LNCAP (cell line): ENCODE results near the gene RNF144B.

ENCODE experiments used
- TF ChIP-seq, protein P1 (sequence below): fragments of 450-650 bp; IDR thresholded peaks from 2 replicates; pipeline ENCODE4 v1.5.1; 2017; ENCODE audit warnings: mild to moderate bottlenecking

The RNF144B gene

DNA sequence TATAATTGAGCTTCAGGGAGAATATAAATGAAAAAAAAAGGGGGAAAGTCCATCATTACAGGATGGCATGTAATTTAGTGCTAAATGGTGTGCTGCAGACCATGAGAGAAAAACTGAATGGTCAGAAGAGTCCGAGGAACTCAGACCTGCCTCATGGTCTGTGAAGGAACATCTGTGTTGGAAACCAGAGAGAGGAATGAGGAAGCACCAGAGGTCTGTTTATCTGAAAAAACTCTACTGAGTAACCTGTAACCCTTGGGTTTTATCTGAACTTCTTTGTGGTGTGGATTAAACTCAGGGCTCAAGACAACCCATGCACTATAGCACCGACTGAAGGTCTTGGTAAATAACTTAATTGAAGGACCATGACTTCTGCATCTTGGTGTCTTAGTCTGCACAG is 108.1 kb downstream of the RNF144B start:
- TF ChIP-seq, protein P1, sequence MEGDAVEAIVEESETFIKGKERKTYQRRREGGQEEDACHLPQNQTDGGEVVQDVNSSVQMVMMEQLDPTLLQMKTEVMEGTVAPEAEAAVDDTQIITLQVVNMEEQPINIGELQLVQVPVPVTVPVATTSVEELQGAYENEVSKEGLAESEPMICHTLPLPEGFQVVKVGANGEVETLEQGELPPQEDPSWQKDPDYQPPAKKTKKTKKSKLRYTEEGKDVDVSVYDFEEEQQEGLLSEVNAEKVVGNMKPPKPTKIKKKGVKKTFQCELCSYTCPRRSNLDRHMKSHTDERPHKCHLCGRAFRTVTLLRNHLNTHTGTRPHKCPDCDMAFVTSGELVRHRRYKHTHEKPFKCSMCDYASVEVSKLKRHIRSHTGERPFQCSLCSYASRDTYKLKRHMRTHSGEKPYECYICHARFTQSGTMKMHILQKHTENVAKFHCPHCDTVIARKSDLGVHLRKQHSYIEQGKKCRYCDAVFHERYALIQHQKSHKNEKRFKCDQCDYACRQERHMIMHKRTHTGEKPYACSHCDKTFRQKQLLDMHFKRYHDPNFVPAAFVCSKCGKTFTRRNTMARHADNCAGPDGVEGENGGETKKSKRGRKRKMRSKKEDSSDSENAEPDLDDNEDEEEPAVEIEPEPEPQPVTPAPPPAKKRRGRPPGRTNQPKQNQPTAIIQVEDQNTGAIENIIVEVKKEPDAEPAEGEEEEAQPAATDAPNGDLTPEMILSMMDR: no peak

DNA sequence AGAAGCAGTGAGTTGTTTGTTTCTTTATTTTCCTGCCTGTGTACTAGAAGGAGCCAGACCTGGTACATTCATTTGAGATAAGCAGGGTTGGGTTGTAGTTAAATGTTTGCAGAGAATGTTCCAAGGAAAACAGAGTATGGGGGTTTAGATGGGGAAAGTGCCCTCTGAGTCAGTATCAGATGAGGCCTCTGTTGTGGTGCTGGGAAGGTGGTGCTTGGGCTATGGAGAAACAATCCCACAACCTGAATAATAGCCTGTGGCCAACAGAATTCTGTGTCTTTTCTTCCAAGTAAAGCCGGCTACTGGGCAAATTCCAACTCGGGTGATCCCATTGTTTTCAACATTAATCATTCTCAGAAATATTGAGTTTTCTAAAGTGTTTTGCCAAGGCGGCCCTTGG is 109.3 kb downstream of the RNF144B start:
- TF ChIP-seq, protein P1: no peak

DNA sequence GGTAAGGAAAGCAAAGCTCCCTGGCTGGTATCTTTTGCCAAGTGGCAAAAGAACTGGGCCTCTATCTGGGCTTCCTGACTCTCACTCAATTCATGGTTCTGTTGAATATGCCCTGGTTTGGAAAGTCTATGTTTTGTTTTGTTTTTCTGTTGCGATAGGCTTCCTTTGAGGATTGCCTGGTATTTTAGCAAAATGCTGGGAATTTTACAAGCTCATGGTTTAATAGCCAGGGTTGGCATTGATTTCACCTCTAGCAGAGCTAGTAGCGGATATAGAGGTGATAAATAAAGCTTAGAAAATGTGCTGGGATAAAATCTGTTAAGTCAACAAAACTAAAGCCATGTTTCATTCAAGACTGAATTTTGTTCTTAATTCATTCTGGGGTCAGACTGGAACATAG is 109.9 kb downstream of the RNF144B start:
- TF ChIP-seq, protein P1: no peak

DNA sequence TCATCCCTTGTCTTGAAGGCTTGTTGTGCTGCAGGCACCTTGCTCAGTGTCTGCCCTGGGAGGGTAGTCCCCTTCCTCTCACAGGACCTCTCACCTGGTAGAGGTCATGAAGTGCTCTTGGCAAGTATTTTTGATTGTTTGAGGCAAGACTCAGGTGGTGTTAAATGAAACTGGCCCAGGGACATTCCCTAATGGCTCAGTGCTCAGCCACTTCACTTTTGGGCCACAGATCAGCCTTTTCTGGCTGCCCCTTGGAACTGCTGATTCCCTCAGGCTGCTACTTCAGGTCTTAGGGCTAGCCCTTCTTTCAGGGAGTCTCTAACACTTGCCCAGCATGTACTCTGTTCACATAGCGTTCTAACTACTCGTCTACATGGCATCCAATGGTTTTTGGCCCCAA is 111.3 kb downstream of the RNF144B start:
- TF ChIP-seq, protein P1: no peak

DNA sequence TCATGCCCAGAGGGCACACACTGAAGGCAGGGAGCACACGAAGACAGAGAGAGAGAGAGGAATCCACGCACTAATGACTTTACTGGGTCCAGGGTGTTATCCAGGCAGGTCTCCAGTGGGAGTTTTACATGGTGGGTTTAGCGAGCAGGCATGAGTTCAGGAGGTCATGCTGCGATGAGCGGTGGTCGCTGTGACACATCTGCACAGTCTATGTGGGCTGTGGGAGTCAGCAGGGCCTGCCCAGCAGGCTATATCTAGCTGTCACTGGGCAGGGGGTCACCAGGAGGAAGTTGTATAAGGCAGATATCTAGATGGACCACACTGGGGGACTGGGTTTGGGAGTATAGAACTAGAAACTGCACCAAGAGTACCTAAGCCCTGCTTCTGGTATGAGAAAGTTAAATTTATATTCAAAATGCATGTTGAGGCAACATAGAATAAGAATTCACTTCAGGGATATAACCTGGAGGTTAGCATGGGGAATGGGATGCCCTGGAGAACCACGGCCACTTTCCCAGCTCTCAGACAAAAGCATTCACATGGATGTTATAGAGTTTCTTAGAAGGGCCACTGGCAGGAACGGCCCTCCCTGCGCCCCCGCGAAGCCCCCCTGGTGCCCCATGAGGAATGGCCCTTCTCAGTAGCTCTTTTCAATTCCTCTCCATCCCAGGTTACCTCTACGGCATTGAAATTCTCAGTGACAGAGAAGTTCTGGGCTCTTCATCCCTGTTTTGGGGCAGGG is 113.9 kb downstream of the RNF144B start:
- TF ChIP-seq, protein P1: no peak

DNA sequence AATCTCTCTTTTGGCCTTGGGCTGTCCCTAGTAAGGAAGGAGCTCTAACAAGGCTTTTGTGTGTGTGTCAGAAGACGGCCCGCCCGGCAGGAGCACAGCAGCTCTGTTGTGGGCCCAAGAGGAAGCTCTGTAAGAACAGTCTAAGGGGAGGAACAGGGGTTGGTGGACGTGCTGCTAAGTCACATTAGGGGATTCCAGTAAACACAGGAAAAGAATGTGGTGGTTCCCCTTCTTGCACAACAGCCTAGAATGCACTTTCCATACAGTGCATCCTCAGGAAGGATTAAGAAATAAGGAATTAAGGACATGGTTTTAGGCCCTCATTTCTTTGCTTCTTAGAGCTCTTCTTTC is 114.5 kb downstream of the RNF144B start:
- TF ChIP-seq, protein P1: no peak

DNA sequence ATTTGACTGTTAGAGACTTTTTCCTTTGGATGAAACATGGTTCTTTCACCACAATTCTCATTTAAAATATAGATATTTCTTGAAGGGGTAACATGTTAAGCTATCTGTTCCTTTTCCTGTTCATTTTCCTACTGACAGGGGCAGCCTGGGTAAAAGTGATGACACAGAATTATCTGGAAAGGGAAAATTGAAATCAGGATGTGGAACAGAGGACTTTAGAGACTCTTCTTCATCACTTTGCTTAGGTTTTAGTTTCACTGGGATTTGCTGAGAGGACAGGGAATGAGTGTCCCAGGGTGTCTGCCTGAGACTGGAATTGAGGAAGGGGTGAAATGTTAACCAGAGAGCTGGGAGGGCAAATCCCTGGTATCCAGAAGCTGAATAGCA is 116.0 kb downstream of the RNF144B start:
- TF ChIP-seq, protein P1: no peak

DNA sequence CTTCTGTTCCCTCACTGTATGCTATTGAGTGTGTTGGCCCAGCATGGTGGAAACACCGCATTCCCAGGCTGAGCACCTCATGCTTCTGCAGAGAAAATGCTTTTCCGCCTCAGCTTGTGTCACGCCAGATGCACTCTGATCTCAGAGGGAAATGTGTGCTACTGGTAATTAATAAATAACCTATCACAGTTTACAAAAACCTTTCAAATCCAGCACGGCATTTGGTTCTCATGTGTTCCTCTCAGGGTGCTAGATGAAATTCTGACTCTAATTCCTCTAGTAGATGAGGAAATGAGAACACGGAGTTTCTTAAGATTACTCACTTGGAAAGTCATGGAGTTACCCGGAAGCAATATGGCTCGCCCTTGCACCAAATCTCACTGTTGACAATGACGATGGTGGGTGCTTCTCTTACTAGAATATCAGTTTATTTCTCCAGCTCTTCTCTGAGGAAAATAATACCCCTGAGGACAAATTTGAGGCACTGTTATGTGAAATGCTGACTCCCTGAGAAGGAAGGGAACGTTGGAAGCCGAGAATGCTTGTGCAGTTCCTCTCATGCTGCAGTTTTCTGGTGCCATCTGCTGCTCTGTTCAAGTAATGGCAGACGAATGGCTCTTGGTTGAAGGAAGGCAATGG is 116.6 kb downstream of the RNF144B start:
- TF ChIP-seq, protein P1: peak; percentile 82
